Endodermal cell (in vitro differentiated cells): ENCODE results near the gene SMTN. TPM values are rescaled to one million over a fixed set of nuclear protein-coding genes. Genes with fewer than 3 reads are reported as not detected.

Source experiments
- DNase-seq: peaks from one replicate; pipeline ENCODE4 v3.0.0-alpha.2; 2017
- H3K27ac ChIP-seq: 2 replicates; pipeline ENCODE4 v1.5.1; 2013; ENCODE audit warnings: mild to moderate bottlenecking, low read depth, low read length, moderate library complexity
- H3K27me3 ChIP-seq: 2 replicates; pipeline ENCODE4 v1.6.1; 2013; ENCODE audit warnings: mild to moderate bottlenecking, low read length, moderate library complexity; ENCODE audit not compliant: insufficient read depth, control insufficient read depth, poor library complexity, severe bottlenecking
- H3K36me3 ChIP-seq: 2 replicates; pipeline ENCODE4 v1.7.0; 2013; ENCODE audit warnings: mild to moderate bottlenecking, low read length, moderate library complexity; ENCODE audit not compliant: control insufficient read depth, insufficient read depth
- H3K4me1 ChIP-seq: one replicate; pipeline ENCODE4 v1.7.0; 2013; ENCODE audit warnings: low read length; ENCODE audit not compliant: control insufficient read depth, insufficient read depth
- H3K4me3 ChIP-seq: 2 replicates; pipeline ENCODE4 v1.5.1; 2013; ENCODE audit warnings: mild to moderate bottlenecking, low read length, moderate library complexity
- H3K9ac ChIP-seq: 2 replicates; pipeline ENCODE4 v1.6.1; 2013; ENCODE audit warnings: mild to moderate bottlenecking, low read length, moderate library complexity; ENCODE audit not compliant: poor library complexity, severe bottlenecking; ENCODE audit errors: extremely low read depth
- H3K9me3 ChIP-seq: 2 replicates; pipeline ENCODE4 v1.6.1; 2013; ENCODE audit warnings: mild to moderate bottlenecking, low read length, moderate library complexity; ENCODE audit not compliant: control insufficient read depth
- H3K27ac Mint-ChIP-seq: 2 replicates; pipeline ENCODE4 v1.8.0; 2020; ENCODE audit warnings: mixed read lengths
- H3K27me3 Mint-ChIP-seq: 2 replicates; pipeline ENCODE4 v1.8.0; 2021; ENCODE audit warnings: mild to moderate bottlenecking, mixed read lengths; ENCODE audit not compliant: insufficient read depth
- H3K36me3 Mint-ChIP-seq: 2 replicates; pipeline ENCODE4 v1.8.0; 2020; ENCODE audit warnings: low read depth, mixed read lengths
- H3K4me1 Mint-ChIP-seq: 2 replicates; pipeline ENCODE4 v1.8.0; 2020; ENCODE audit warnings: mixed read lengths
- H3K4me3 Mint-ChIP-seq: 2 replicates; pipeline ENCODE4 v1.8.0; 2020; ENCODE audit warnings: mild to moderate bottlenecking, moderate library complexity, mixed read lengths
- H3K9me3 Mint-ChIP-seq: 2 replicates; pipeline ENCODE4 v1.8.0; 2020; ENCODE audit warnings: mild to moderate bottlenecking, mixed read lengths
- WGBS, 2 experiments: methylation state at CpG; one replicate each; pipeline versions ENCODE4 v1.1.5 to v1.1.7; 2013; ENCODE audit warnings: missing lambda C conversion rate in 2 of 2, mixed read lengths in 1 of 2; ENCODE audit not compliant: insufficient coverage in 1 of 2, insufficient read length in 1 of 2; 5-methylcytosine and 5-hydroxymethylcytosine counted together
- total RNA-seq, 2 donors: library from RNA; stranded (reverse); fragmentation: NEBNext Ultra II Directional in 1 of 2; extraction: Animal tissue kit (Norgen Biotek cat#: 25700) in 1 of 2; gene quantifications; 2 replicates in 1 of 2; 3 replicates in 1 of 2; pipeline ENCODE4 v1.2.1, GENCODE V29; 2021
- TF ChIP-seq, protein P1 (sequence below): fragments of 200-600 bp; sonication (generic); conservative IDR thresholded peaks from 2 replicates; pipeline ENCODE4 v1.5.0; 2021; ENCODE audit warnings: antibody characterized with exemption, mild to moderate bottlenecking

SMTN gene
- total RNA-seq, 2 donors from 2014 or later, result 23.6 to 35.8 TPM

DNA sequence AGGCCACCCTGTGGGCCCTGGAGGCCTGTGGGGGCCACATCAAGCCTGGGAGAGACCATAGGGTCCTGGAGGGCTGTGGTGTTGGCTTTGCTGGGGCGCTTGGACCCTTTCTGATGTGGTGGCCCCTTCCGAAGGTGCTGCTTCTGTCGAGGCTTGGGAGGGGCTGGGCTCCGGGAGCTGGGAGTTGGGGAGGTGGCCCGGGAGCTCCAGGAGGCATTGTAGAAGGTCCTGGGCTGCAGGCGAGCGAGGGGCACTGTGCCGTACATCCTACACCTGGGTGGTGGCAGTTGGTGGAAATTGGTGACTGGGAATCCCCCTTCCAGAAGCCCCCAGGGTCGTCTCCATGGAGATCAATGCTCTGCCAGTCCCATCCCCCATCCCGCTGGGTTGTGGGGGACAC is 56.6 kb downstream of the SMTN start:
- peaks cover 4% of the 10 kb centered on the region for H3K27me3 Mint-ChIP-seq
- no peaks in the 10 kb centered on the region for H3K9me3 Mint-ChIP-seq
- H3K9ac ChIP-seq, result no peak overlapping the region
- no peak overlapping the region for H3K27ac Mint-ChIP-seq
- 79 to 86% methylated on average over 3 to 10 of the region's 10 CpGs for WGBS, 2 experiments
- H3K4me3 ChIP-seq, result no peak overlapping the region
- DNase-seq, result no peak
- H3K4me1 ChIP-seq, result no peaks in the 10 kb centered on the region
- no peaks in the 10 kb centered on the region for H3K27me3 ChIP-seq
- H3K36me3 Mint-ChIP-seq, result no peaks in the 10 kb centered on the region
- peaks cover 7% of the 10 kb centered on the region for H3K4me1 Mint-ChIP-seq
- TF ChIP-seq, protein P1, sequence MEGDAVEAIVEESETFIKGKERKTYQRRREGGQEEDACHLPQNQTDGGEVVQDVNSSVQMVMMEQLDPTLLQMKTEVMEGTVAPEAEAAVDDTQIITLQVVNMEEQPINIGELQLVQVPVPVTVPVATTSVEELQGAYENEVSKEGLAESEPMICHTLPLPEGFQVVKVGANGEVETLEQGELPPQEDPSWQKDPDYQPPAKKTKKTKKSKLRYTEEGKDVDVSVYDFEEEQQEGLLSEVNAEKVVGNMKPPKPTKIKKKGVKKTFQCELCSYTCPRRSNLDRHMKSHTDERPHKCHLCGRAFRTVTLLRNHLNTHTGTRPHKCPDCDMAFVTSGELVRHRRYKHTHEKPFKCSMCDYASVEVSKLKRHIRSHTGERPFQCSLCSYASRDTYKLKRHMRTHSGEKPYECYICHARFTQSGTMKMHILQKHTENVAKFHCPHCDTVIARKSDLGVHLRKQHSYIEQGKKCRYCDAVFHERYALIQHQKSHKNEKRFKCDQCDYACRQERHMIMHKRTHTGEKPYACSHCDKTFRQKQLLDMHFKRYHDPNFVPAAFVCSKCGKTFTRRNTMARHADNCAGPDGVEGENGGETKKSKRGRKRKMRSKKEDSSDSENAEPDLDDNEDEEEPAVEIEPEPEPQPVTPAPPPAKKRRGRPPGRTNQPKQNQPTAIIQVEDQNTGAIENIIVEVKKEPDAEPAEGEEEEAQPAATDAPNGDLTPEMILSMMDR, result no peak
- no peak overlapping the region for H3K27ac ChIP-seq
- H3K36me3 ChIP-seq, result no peaks in the 10 kb centered on the region
- H3K9me3 ChIP-seq, result no peaks in the 10 kb centered on the region
- H3K4me3 Mint-ChIP-seq, result no peak overlapping the region

DNA sequence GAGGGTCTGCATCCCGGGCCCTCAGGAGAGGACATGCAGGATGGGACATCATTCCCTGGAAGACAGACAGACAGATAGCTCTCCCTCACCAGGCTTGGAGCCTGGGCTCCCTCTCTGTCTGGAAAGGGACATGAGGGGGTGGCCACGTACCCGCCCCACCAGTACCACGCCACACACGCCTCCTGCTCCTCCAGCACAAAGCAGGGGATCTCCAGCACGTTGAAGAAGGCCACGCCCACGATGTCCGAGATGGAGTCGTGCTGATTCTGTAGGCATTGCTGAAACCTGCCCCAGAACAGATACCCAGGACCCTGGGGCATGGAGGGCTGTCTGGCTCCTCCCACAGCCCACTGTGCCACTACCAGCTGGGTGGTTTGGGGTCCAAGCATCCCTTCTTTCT is 57.0 kb downstream of the SMTN start:
- Mint-ChIP-seq H3K4me1 (peaks cover 7% of the 10 kb centered on the region), H3K27me3 (peaks cover 4% of the 10 kb centered on the region), H3K36me3 (no peaks in the 10 kb centered on the region), H3K4me3 (no peak overlapping the region), H3K9me3 (no peaks in the 10 kb centered on the region), H3K27ac (no peak overlapping the region)
- H3K9me3 ChIP-seq, result no peaks in the 10 kb centered on the region
- H3K36me3 ChIP-seq, result no peaks in the 10 kb centered on the region
- no peak overlapping the region for H3K4me3 ChIP-seq
- no peak for DNase-seq
- no peak overlapping the region for H3K9ac ChIP-seq
- no peaks in the 10 kb centered on the region for H3K27me3 ChIP-seq
- no peak overlapping the region for H3K27ac ChIP-seq
- WGBS, 2 experiments, result 88 to 91% methylated on average over 9 to 10 of the region's 10 CpGs
- no peaks in the 10 kb centered on the region for H3K4me1 ChIP-seq
- TF ChIP-seq, protein P1, result no peak

DNA sequence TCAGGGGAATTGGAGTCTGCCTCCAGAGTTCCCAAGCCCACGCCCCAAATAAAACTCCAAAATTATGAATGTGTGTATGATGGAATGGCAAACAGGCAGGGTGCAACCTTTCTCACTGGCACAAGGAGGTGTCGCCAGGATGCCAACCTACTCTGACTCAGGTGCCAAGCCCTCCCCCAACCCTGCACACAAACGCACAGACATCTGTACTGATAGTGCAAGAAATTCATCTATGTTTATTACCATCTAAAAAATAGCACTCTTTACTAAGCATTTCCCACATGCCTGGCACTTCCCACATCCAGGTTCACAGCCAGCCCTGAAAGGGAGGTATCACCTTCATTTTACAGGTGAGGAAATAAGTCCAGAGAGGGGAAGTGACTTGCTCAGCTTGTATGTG is 57.9 kb downstream of the SMTN start:
- H3K27me3 ChIP-seq, result no peaks in the 10 kb centered on the region
- H3K9ac ChIP-seq, result no peak overlapping the region
- H3K4me3 ChIP-seq, result no peak overlapping the region
- WGBS, 2 experiments, result 87 to 100% methylated on average over 2 to 3 of the region's 3 CpGs
- H3K36me3 ChIP-seq, result no peaks in the 10 kb centered on the region
- Mint-ChIP-seq H3K27ac (no peak overlapping the region), H3K27me3 (peaks cover 9% of the 10 kb centered on the region), H3K9me3 (no peaks in the 10 kb centered on the region), H3K4me3 (peak overlapping the region; percentile 49), H3K36me3 (no peaks in the 10 kb centered on the region), H3K4me1 (peaks cover 7% of the 10 kb centered on the region)
- TF ChIP-seq, protein P1, result no peak
- no peaks in the 10 kb centered on the region for H3K9me3 ChIP-seq
- DNase-seq, result no peak
- no peaks in the 10 kb centered on the region for H3K4me1 ChIP-seq
- H3K27ac ChIP-seq, result no peak overlapping the region
